GM19438 (cell line): ENCODE results near the gene YPEL2.
"Not testable (repeated sequence)": the region's sequence is repeated elsewhere in the genome, so short reads cannot be mapped to it uniquely, and the experiment has no call there.

ENCODE experiments used
- ATAC-seq: cut with Tn5 transposase; IDR thresholded peaks from one replicate; pipeline ENCODE4 v1.9.1; 2021; ENCODE audit warnings: low read depth; ENCODE audit not compliant: unreplicated experiment

YPEL2 gene

DNA sequence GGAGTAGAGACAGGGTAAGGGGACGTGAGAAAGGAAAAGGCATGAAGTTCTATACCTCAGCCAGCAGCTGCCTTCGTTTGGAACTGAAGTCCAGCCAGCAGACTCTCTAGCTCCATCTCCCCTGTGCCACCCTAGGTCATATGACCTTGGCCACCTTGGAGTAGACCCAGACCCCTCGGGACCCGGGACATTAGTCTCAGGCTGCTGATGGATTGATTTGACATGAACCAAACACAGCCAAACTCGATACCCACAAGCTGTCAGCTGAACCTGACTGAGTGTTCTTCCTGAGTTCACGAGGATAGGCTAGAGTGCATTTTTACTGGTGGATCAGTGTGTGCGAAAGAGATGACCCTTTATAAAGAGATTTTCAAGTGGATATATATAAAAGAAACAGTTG lies 68.5 kb downstream of the YPEL2 start:
- ATAC-seq: no peak

DNA sequence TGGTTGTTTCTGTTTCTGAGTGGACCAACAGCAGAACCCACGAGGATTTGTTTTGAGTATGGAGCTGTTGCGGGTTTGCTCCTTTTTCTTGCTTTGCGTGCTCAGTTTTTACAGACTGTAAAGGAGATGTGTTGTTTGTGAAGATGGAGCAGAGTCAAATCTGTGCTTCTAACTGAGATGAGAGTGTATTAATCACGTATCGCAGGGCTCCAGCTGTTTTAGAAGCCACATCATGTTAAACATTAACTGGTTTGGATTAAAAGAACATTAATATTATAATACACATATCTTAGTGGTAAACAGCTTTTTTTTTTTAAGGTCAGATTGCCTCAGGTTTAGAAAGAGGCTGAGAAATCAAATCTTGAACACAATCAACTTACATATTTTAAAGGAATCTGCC lies 69.4 kb downstream of the YPEL2 start:
- no peak for ATAC-seq

DNA sequence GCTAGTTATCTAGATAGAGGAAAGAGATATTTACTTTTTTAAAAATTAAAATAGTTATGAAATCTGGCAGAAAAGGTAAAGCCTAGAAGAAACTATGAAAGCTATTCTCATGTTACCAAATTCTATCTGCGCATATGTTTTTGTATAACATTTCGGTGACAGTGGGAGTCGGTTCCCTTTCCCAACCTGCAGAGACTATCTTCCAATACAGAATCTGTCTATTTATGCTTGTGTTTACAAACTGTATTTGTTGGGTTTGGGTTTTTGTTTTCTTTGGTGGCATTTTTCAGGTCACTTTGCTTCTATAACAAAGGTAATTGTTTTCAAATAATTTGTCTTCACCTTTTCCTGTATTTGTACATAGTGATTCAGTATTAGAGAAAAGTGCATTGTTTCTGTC lies 69.8 kb downstream of the YPEL2 start:
- no peak for ATAC-seq

DNA sequence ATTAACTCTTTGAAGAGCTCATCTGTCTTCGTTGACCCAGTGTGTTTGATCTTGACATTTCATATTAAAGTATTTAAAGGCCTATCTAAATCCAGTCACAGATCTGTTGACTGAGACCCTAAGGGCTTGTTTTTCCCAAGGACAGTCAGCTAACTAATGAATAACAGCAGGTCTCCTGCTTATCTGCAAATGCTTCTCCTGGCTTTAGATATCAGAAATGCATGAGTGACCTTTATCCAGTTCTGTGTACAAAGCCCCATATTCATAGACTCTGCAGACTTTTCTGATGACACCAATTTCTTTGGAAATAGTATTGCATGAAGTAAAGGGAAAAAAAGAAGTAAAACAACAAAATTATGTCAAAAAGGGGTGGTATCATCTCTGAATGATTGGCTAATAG lies 70.3 kb downstream of the YPEL2 start:
- ATAC-seq: no peak

DNA sequence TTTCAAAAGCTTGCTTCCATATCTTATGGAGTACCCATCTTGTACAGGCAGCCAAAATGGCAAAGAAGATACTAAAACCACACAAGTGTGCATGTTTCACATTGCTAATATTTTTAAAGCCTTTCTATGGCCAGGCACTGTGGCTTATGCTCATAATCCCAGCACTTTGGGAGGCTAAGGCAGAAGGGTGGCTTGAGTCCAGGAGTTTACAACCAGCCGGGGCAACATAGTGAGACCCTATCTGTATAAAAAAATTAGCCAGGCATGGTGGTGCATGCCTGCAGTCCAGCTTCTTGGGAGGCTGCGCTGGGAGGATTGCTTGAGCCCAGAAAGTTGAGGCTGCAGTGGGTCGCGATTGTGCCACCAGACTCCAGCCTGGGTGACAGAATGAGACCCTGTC lies 71.3 kb downstream of the YPEL2 start:
- ATAC-seq: no peak

DNA sequence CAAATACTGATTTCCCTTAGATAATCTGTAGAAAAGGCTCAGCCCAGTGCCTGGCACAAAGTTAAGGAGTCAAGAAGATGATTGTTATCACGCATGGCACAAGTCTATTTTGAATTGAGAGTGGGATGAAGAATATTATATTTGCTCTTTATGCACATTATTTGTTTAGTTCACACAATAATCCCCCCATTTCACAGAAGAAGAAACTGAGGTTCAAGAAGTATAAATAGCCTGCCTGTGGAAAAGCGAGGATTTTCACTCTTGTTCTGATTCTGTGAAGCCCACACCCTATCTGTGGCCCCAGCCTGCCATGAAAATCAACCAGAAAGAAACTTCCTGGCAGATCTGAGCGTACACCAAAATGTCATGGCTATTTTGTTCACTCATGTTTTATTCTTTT lies 73.0 kb downstream of the YPEL2 start:
- no peak for ATAC-seq

DNA sequence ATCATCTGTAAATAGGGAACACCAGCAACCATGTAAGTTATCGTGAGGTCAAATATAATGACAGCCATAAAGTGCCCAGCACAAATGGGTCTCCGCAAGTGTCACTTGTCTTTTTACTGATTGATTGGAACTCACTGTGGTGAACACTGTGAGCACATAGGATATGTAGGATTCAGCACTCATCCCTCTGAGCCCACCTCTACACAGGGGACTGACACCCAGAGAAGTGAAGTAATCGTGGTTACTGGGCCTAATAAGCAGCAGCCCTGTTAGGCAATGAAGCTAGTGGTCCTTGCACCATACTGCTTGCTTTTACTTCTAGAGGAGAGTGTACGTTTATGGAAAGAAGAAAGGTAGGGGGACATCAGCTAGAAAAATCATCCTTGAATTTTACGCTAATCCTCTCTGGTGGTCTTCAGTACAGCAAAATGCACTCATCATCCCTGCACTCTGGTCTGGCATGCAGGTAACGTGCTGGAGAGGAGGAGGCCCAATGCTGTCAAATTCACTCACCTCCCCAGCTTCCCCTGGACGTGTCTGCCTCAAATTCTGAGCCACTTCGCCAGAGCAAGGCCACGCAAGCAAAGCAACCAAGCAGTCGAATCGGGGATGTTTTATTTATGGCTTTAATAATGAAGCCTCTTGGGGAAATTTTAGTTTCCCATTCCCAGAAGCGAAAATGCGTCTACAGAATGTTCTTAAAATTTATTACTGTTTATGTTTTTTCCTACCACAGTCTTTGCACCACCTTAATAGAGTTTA lies 74.7 kb downstream of the YPEL2 start:
- ATAC-seq: no peak

DNA sequence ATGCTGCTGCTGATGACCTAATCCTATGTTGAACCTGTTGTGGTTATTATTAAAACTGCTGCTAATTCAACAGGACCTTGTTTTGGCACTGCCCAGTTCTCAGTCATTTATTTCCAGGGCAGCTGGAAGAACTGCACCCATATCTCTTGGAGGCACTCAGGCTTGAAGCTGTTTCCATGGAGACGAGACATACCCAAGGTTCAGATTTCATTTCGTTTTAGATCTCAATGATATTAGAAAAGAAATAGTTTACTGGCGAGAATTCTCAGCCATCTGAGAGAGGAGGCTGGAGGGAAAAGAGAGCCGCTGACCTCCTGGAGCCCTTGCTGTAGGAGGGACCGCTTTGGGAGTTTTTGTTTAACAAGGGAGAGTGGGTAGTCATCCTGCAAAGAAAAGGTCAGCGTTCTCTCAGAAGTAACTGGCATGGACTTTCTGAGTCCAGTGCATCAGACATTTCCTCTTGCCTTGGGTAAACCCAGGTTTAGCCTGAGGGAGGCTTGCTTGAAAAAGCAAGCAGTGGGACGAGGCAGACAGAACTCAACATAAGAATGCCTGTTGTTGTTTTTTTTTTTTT lies 75.4 kb downstream of the YPEL2 start:
- no peak for ATAC-seq

DNA sequence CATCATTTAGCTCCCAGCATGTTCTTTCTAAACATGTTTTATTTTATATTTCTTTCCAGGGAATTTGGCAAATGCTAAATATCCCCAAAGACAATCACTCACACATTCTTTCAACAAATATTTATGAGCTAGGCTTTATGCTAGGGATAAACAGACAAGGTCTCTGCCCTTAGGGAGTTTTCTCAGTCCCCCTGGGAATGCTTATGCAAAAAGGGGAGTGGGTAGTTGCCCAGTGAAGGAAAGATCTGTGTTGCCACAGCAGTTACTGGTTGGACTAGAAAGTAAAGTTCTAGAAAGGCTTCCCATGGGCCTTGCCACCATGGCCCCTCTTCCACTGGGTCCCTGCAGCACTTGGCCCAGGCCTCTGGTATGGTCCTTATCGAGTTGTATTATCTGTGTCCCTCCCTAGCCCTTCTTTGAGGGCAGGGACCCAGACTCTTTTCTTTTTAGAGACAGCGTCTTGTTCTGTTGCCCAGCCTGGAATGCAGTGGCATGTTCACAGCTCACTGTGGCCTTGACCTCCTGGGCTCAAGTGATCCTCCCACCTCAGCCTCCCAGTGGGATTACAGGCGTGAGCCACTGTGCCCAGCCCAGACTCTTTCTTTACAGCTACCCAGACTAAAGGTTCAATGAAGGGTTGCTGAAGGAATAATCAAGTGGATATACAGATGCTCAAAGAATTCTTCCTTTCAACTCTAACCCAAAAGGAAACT lies 78.0 kb downstream of the YPEL2 start:
- ATAC-seq: no peak

DNA sequence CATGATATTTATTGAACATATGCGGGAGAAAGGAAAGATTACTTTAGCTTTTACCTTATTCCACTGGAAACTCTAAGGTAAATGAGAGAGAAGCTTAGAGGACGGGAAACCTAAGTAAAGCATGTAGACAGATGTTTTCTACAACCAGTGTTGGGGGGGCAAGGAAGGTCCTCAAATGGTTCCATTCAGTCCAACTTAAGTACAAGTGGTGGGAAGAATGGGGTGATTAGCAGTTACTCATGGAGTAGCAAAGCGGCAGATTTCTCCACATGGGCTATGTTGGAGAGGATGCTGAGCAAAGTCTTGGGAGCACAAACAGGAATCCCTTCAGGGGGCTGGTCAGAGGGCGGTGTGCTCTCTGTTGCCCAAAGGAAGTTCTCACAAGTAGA lies 78.6 kb downstream of the YPEL2 start:
- ATAC-seq: no peak

DNA sequence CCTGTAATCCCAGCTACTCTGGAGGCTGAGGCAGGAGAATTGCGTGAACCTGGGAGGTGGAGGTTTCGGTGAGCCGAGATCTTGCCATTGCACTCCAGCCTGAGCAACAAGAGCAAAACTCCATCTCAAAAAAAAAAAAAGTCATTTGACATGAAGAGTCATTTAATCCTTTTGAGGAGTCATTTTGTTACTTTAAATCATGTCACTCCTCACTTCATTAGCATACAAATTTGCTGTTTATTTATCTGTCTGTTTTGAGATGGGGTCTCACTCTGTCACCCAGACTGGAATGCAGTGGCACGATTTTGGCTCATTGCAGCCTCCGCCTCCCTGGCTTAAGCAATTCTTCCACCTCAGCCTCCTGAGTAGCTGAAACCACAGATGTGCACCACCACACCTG lies 81.0 kb downstream of the YPEL2 start:
- ATAC-seq: not testable (repeated sequence)

DNA sequence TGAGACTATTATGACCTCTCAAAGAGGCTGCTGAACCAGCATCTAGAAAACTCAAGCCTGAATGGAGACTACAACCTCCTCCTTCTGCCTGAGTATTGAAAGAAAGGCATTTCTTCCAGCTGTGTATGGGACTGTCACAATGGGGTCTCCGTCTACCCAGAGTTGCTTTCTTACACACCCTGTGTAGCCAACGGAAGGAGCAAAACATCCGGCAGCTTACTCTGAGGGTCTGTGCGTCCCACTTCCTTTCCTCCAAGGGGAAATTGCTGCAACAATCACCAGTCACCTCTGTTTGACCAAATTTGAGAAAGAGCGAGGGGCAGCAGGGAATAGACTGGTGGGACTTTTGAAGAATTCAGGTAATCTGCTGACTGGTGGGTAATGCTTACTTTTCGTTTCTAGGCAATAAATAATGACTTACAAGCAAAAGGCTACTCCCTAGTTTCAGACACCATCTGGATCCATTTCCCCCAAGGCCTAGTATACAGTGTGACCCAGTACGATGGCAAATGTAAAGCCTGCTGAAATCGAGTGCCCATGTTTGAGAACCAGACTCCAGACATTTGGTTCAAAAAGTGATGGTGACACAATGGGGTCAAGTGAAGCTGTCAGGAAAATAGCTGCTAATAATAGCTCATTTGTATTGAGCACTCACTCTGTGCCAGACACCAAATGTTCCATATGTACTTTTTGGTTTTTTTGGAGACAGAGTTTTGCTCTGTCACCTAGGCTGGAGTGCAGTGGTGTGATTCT lies 81.7 kb downstream of the YPEL2 start:
- no peak for ATAC-seq

DNA sequence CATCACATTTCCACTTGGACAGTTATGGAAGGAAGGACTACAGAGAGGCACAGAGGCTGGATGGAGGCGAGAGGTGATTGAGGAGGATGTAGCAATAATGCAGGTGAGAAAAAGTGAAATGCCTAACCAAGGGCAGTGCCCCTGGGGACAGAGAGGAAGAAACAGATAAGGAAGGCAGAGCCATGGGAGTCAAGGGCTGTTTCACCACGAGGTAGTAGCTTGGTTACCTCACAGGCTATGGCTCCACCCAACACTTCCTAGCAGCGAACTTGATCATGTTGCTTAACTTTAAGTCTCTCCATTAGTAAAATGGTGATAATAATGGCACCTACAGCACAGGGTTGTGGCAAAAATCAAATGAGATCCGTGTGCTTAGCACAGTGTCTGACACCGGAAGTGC lies 83.9 kb downstream of the YPEL2 start:
- no peak for ATAC-seq

DNA sequence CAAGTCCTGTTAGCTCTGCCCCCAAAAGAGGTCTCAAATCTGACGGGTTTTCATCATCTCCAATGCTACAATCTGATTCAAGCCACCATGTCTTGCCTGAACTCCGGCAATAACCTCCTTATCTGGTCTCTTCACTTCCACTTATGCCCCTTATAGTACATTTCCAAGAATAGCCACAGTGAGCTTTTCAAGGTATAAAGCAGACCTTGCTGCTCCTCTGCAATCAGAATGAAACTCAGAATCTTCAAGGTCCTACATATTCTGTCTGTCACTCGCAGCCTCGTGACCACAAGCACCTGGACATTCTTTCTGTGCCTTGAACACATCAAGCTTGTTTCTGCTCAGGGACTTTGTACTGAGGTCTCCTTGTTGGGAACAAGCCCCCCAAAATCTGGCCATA lies 84.7 kb downstream of the YPEL2 start:
- no peak for ATAC-seq

DNA sequence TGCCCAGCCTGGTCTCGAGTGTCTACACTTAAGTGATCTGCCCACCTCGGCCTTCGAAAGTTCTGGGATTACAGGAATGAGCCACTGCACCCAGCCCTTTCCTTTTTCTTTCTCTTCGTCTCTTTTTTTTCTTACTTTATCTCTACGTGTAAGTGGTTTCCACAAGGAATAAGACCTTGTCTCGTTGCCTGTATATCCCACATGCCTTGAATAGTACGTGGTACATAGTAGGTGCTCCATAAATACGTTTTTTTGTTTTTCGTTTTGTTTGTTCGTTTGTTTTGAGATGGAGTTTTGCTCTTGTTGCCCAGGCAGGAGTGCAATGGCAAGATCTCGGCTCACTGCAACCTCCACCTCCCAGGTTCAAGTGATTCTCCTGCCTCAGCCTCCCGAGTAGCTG lies 86.0 kb downstream of the YPEL2 start:
- no peak for ATAC-seq

DNA sequence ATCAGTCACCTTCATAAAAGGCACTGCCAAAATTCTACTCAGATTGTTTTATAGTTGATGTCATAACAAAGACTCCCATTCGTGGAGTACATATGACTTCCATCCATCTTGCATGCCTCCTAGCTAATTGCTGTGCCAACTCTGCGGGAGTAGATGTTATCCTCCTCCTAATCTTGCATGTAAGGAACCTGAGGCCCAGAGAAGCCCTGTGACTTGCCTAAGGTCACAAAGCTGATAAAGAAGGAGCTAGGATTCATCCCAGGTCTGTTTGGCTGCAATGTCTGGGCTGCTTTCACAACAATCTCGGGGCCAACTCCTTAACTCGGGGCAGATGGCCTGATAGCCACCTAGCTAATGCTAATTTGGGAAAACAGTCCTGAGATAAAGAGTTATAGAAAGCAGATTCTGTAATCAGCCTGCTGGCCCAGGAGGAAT lies 87.3 kb downstream of the YPEL2 start:
- ATAC-seq: no peak

DNA sequence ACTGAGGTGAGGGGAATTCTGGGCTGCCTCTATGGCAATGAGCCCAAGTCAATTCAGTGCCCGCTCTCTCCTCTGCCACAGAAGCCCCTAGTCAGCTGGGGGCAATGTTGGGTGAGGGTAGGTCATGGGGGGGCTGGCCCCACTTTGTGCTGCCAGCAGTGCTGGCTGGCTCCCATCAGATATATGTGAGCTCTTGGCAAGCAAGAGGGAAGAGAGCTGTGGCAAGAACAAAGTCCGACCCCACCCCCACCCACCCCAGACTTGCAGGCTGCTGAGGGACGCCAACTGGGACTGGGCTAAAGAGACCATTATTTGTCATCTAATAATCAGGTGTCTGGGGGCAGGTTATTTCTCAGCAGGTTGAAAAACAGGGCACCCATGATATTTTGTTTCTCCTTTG lies 89.4 kb downstream of the YPEL2 start:
- no peak for ATAC-seq

DNA sequence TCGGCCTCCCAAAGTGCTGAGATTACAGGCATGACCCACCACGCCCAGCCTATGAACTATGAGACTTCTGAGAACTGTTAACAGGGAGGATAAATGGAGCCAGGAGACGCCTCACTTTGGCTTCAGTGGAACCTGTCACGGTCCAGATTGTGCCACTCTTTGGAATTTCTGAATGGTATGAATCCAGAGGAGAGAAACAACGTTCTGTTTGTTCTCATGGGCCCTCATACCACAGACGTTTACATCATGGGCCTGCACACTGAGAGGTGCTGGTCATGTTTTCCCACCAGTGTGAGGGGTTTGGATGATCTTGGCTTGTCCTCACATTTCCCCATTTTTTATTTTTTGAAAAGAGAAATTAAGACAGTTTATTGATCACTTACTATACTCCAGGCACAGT lies 90.3 kb downstream of the YPEL2 start:
- no peak for ATAC-seq

DNA sequence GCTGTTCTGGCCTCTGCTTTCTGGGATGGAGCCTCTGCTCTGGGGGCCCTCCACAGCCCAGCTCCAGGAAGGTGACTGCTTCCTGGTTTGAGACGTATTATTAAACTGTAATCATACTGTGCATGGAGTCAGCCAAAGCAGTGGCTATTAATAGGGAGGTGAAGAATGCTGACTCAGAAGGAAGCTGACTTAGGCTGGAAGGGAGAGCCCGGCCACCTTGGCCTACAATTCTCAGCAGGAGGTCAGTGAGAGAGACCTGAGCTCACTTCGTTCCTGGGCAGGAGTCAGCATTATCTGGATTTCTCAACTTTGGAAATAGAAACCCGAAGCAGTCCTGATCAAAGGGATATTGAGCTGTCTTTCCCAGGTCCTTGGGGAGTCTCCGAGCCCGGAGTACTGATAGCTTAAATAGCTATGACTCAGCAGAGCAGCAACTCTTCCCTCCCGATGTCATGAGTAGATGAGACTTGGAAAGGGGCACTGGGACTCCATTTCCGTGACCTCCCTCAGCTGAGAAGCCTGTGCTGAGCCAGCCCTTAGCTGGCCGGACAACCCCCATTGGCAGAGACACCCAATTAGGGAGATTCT lies 91.8 kb downstream of the YPEL2 start:
- ATAC-seq: no peak

DNA sequence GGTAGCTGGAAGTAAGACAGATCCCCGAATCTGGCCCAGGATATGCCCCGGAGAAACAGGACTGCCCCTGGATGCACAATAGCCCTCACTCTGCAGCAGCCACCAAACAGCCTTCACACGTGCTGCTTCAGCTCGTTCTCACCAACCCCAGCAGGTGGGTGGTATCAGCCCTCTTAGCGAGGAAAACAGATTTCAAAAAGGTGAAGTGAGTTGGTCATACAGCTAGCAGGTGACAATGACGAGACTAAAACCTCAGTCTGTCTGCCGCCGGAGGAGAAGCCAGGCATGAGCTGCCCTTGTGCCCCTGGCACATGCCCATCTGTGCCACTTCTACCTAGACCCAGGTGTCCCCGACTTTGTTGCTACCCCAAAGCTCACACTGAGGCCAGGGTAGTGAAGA lies 92.4 kb downstream of the YPEL2 start:
- ATAC-seq: no peak

DNA sequence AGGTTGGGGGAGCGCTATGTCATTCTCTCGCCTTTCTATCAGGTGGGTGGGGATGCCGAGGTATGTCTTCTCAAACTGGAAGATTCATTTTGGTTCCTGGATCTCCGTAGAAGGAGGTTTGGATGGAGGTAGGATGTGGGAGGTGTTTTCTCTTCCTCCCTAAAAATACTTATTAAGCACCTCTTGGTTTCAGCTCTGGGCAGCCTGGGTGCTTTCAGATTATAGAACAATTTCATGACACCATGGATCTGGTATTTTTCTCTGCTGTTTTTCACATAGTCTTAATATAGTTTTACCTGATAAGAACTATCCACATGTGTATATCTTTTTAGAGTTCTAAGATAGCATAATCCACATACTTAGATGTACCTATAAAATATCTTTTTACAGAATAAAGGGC lies 92.9 kb downstream of the YPEL2 start:
- ATAC-seq: no peak
